Pancreas (tissue), 10 donors: Measurements from ENCODE around the gene FGFR4. TPM values are rescaled to one million over a fixed set of nuclear protein-coding genes. Genes with fewer than 3 reads are reported as not detected.
A peak's percentile ranks its signal among the peaks of the same experiment; 100 is the strongest.

Experiments
- ATAC-seq, 4 donors: fragments of 200-7000 bp; cut with Tn5 transposase; one replicate each; pipeline versions ENCODE4 v1.8.0 to v1.9.1; 2020; ENCODE audit warnings: mild to moderate bottlenecking in 4 of 4, moderate library complexity in 4 of 4
- DNase-seq, 6 donors: peaks; one replicate each; pipeline ENCODE4 v3.0.0-alpha.2; 2020
- FAIRE-seq: peaks from 2 replicates; lab custom pipeline; 2012; peaks lifted over from hg19 to GRCh38; lab: Jason Lieb, UNC
- H3K27ac ChIP-seq, 4 donors: fragments of 200-600 bp; sonication (generic); 1 replicate in 3 of 4; 2 replicates in 1 of 4; pipeline versions ENCODE4 v1.5.0 to v1.8.0; 2020
- H3K27me3 ChIP-seq, 4 donors: fragments of 200-600 bp; one replicate each; pipeline ENCODE4 v1.8.0; 2021
- H3K36me3 ChIP-seq, 3 donors: fragments of 200-600 bp; sonication (generic) in 1 of 3; one replicate each; pipeline versions ENCODE4 v1.5.0 to v1.8.0; 2020 to 2021
- H3K4me1 ChIP-seq, 3 donors: fragments of 200-600 bp; one replicate each; pipeline ENCODE4 v1.8.0; 2021
- H3K4me3 ChIP-seq, 4 donors: fragments of 200-600 bp; sonication (generic) in 2 of 4; one replicate each; pipeline versions ENCODE4 v1.5.0 to v1.8.0; 2020 to 2021
- H3K9me3 ChIP-seq, 4 donors: fragments of 200-600 bp; one replicate each; pipeline ENCODE4 v1.8.0; 2021
- WGBS, 2 donors: extraction: QIAGEN DNeasy Blood & Tissue Kit; methylation state at CpG; one replicate each; pipeline ENCODE4 v1.1.7; 2013; 5-methylcytosine and 5-hydroxymethylcytosine counted together
- intact Hi-C, 3 donors: fragments of 100-400 bp; cut with DNase I; formaldehyde crosslinking; loops; one replicate each; pipeline versions ENCODE4 v1.11.1 to v1.14.2; 2022
- polyA plus RNA-seq, 2 donors: library from polyadenylated mRNA; stranded (reverse); fragments of 200-250 nt; gene quantifications; one replicate each; pipeline ENCODE4 v1.2.3, GENCODE V29; 2013
- total RNA-seq, 6 donors: library from RNA; stranded (reverse); fragmentation: NEBNext Ultra II Directional in 4 of 6; extraction: Animal tissue kit (Norgen Biotek cat#: 25700) in 4 of 6; gene quantifications; one replicate each; pipeline versions ENCODE4 v1.2.1 to v1.2.4, GENCODE V29; 2021 to 2023
- TF ChIP-seq, protein P1 (sequence below), 4 donors: fragments of 200-600 bp; sonication (generic) in 3 of 4; IDR thresholded peaks; one replicate each; pipeline versions ENCODE4 v1.5.0 to v1.8.0; 2021; ENCODE audit warnings: antibody characterized with exemption in 4 of 4
- donor health status: healthy with polysubstance abuse.
- donor health status: DM: no; HTN: no; CAD: no; lungs with moderate emphysema.
- donor health status: DM: no; HTN: no; CAD: no.
- donor health status: control.
- donor health status: control.
- donor health status: Bipolar disorder and iron deficiency.
- donor health status: DM: yes; HTN: yes; CAD: no.
- donor health status: DM: no; HTN: no; CAD: no.
- donor health status: DM: no; HTN: no; CAD: no.
- donor health status: DM: yes; HTN: yes; CAD: no.

The FGFR4 gene
- total and polyA plus RNA-seq, 8 donors: 23.5 to 105 (median 32.7) TPM

GRCh38 chr5:177097016-177097985 is 10.6 kb downstream of the FGFR4 start:
- TF ChIP-seq, protein P1, sequence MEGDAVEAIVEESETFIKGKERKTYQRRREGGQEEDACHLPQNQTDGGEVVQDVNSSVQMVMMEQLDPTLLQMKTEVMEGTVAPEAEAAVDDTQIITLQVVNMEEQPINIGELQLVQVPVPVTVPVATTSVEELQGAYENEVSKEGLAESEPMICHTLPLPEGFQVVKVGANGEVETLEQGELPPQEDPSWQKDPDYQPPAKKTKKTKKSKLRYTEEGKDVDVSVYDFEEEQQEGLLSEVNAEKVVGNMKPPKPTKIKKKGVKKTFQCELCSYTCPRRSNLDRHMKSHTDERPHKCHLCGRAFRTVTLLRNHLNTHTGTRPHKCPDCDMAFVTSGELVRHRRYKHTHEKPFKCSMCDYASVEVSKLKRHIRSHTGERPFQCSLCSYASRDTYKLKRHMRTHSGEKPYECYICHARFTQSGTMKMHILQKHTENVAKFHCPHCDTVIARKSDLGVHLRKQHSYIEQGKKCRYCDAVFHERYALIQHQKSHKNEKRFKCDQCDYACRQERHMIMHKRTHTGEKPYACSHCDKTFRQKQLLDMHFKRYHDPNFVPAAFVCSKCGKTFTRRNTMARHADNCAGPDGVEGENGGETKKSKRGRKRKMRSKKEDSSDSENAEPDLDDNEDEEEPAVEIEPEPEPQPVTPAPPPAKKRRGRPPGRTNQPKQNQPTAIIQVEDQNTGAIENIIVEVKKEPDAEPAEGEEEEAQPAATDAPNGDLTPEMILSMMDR (IDR thresholded peaks at IDR 0.05): no peak
- 70 to 72% methylated on average over 27 to 30 of the region's 30 CpGs for WGBS, 2 donors
- FAIRE-seq: no peak
- Histone ChIP-seq H3K36me3 (peaks cover 0 to 9% (median 0%) of the 10 kb centered on the region in 3 donors), H3K27me3 (no peaks in the 10 kb centered on the region), H3K9me3 (no peaks in the 10 kb centered on the region), H3K4me1 (peaks cover 0 to 6% (median 6%) of the 10 kb centered on the region in 3 donors), H3K4me3 (no peak overlapping the region), H3K27ac (no peak overlapping the region)
- no peak for DNase-seq
- intact Hi-C loops: loop anchor here in 1 of 3 donors (10.0 kb wide), 1 partner anchor 432 kb away; no protein-coding TSS in a partner anchor
- no peak for ATAC-seq

GRCh38 chr5:177098120-177098469 is 11.4 kb downstream of the FGFR4 start:
- Histone ChIP-seq H3K9me3 (no peaks in the 10 kb centered on the region), H3K27ac (no peak overlapping the region), H3K27me3 (no peaks in the 10 kb centered on the region), H3K4me1 (peaks cover 0 to 6% (median 6%) of the 10 kb centered on the region in 3 donors), H3K4me3 (no peak overlapping the region), H3K36me3 (peaks cover 0 to 2% (median 0%) of the 10 kb centered on the region in 3 donors)
- intact Hi-C loops: loop anchor here in 1 of 3 donors (10.0 kb wide), 1 partner anchor 433 kb away; no protein-coding TSS in a partner anchor
- FAIRE-seq (no peak), ATAC-seq (no peak), DNase-seq (no peak)
- TF ChIP-seq, protein P1 (IDR thresholded peaks at IDR 0.05): no peak
- WGBS, 2 donors: 78 to 90% methylated on average over 6 of the region's 6 CpGs

GRCh38 chr5:177098470-177099141 is 11.9 kb downstream of the FGFR4 start:
- H3K27me3 ChIP-seq: no peaks in the 10 kb centered on the region
- no peak overlapping the region for H3K4me3 ChIP-seq
- DNase-seq (no peak), ATAC-seq (peak in 2 of 4 donors; percentile 19 to 34), FAIRE-seq (no peak)
- H3K9me3 ChIP-seq: no peaks in the 10 kb centered on the region
- TF ChIP-seq, protein P1 (IDR thresholded peaks at IDR 0.05): no peak
- 68 to 74% methylated on average over 18 of the region's 18 CpGs for WGBS, 2 donors
- H3K27ac ChIP-seq: peak overlapping the region in 1 of 4 donors; percentile 13
- peaks cover 0 to 6% (median 6%) of the 10 kb centered on the region in 3 donors for H3K4me1 ChIP-seq
- intact Hi-C loops: loop anchor here in 1 of 3 donors (10.0 kb wide), 1 partner anchor 434 kb away; no protein-coding TSS in a partner anchor
- no peaks in the 10 kb centered on the region for H3K36me3 ChIP-seq

- no peak overlapping the region for H3K27ac ChIP-seq
- peak in 1 of 6 donors; percentile 25 for DNase-seq
- H3K4me3 ChIP-seq: no peak overlapping the region
- TF ChIP-seq, protein P1 (IDR thresholded peaks at IDR 0.05): no peak
- H3K9me3 ChIP-seq: no peaks in the 10 kb centered on the region
- no peak for FAIRE-seq
- no peaks in the 10 kb centered on the region for H3K27me3 ChIP-seq
- intact Hi-C loops: loop anchor here in 1 of 3 donors (10.0 kb wide), 1 partner anchor 435 kb away; no protein-coding TSS in a partner anchor
- H3K4me1 ChIP-seq: peaks cover 0 to 6% (median 6%) of the 10 kb centered on the region in 3 donors
- ATAC-seq: peak in 3 of 4 donors; percentile 34 to 43 (median 41)
- 64 to 78% methylated on average over 13 of the region's 13 CpGs for WGBS, 2 donors
- H3K36me3 ChIP-seq: no peaks in the 10 kb centered on the region
These were observed 12.8 kb downstream of the FGFR4 start for GRCh38 chr5:177099422-177100093.
